ENCODE results near the gene SS18.

Gene SS18

GRCh38 chr18:26096852-26097251 is 6.4 kb upstream of the SS18 start:
- 100% methylated on average over 1 of the region's 1 CpG for WGBS
- no peak overlapping the region for H3K27ac ChIP-seq (ENCODE audit: low read length, poor library complexity, severe bottlenecking)
- H3K36me3 ChIP-seq (ENCODE audit: control insufficient read depth in 1 of 2, insufficient read depth in 2 of 2, low read depth in 1 of 2, low read length in 2 of 2): no peaks in the 10 kb centered on the region
- no peak overlapping the region for H2BK15ac ChIP-seq (ENCODE audit: low read depth, poor library complexity, severe bottlenecking)
- H3K4me1 ChIP-seq (ENCODE audit: control insufficient read depth, insufficient read depth, low read depth, low read length): no peaks in the 10 kb centered on the region
- no peaks in the 10 kb centered on the region for H3K9me3 ChIP-seq (ENCODE audit: control insufficient read depth, low read length)
- no peak overlapping the region for H3K14ac ChIP-seq (ENCODE audit: low read length in 2 of 2)
- no peak overlapping the region for H3K4ac ChIP-seq (ENCODE audit: low read depth in 1 of 2, low read length in 2 of 2)
- no peak overlapping the region for H3K9ac ChIP-seq (ENCODE audit: low read length)
- no peak overlapping the region for H4K91ac ChIP-seq (ENCODE audit: low read length)
- no peak for DNase-seq
- no peak overlapping the region for H3K4me3 ChIP-seq (ENCODE audit: insufficient read depth in 1 of 2, low read depth in 1 of 2, low read length in 2 of 2)
- no peak overlapping the region for H4K8ac ChIP-seq (ENCODE audit: low read length)
- no peak overlapping the region for H2BK120ac ChIP-seq (ENCODE audit: low read depth, low read length)
- no peak overlapping the region for H2BK12ac ChIP-seq (ENCODE audit: low read length in 2 of 2)
- no peak overlapping the region for H2AK5ac ChIP-seq (ENCODE audit: low read length, severe bottlenecking)
- H3K79me1 ChIP-seq (replicated peaks; ENCODE audit: low read length, poor library complexity, severe bottlenecking): no peaks in the 10 kb centered on the region
- no peak overlapping the region for H2BK5ac ChIP-seq (ENCODE audit: low read depth, low read length, poor library complexity, severe bottlenecking)
- no peak overlapping the region for H3K23ac ChIP-seq (ENCODE audit: low read length in 2 of 2)
- no peak overlapping the region for H3K18ac ChIP-seq (ENCODE audit: low read depth in 1 of 2, low read length in 2 of 2)
- H3K4me2 ChIP-seq (ENCODE audit: low read length, poor library complexity, severe bottlenecking): no peak overlapping the region
- H2AFZ ChIP-seq (ENCODE audit: low read depth, low read length): no peak overlapping the region
- H3K27me3 ChIP-seq (ENCODE audit: control insufficient read depth in 1 of 2, insufficient read depth in 1 of 2, low read length in 2 of 2): no peaks in the 10 kb centered on the region

GRCh38 chr18:26091047-26091630 is 726 bp upstream of the SS18 start:
- peaks cover 4 to 12% of the 10 kb centered on the region in 2 experiments for H3K36me3 ChIP-seq (ENCODE audit: control insufficient read depth in 1 of 2, insufficient read depth in 2 of 2, low read depth in 1 of 2, low read length in 2 of 2)
- no peak overlapping the region for H3K23ac ChIP-seq (ENCODE audit: low read length in 2 of 2)
- peak overlapping the region; percentile 97 for H3K9ac ChIP-seq (ENCODE audit: low read length)
- H2BK12ac ChIP-seq (ENCODE audit: low read length in 2 of 2): peak overlapping the region; percentile 23 to 89
- peak overlapping the region; percentile 19 to 98 for H3K4ac ChIP-seq (ENCODE audit: low read depth in 1 of 2, low read length in 2 of 2)
- H3K27me3 ChIP-seq (ENCODE audit: control insufficient read depth in 1 of 2, insufficient read depth in 1 of 2, low read length in 2 of 2): no peaks in the 10 kb centered on the region
- no peak overlapping the region for H2AK5ac ChIP-seq (ENCODE audit: low read length, severe bottlenecking)
- H3K4me1 ChIP-seq (ENCODE audit: control insufficient read depth, insufficient read depth, low read depth, low read length): no peaks in the 10 kb centered on the region
- H2BK120ac ChIP-seq (ENCODE audit: low read depth, low read length): peak overlapping the region; percentile 79
- H3K4me3 ChIP-seq (ENCODE audit: insufficient read depth in 1 of 2, low read depth in 1 of 2, low read length in 2 of 2): peak overlapping the region; percentile 94 to 95
- peak overlapping the region; percentile 69 for H2BK15ac ChIP-seq (ENCODE audit: low read depth, poor library complexity, severe bottlenecking)
- 2% methylated on average over 27 of the region's 29 CpGs for whole genome bisulfite sequencing
- H4K91ac ChIP-seq (ENCODE audit: low read length): peak overlapping the region; percentile 89
- H3K4me2 ChIP-seq (ENCODE audit: low read length, poor library complexity, severe bottlenecking): peak overlapping the region; percentile 73
- peak overlapping the region; percentile 41 to 96 for H3K18ac ChIP-seq (ENCODE audit: low read depth in 1 of 2, low read length in 2 of 2)
- no peaks in the 10 kb centered on the region for H3K9me3 ChIP-seq (ENCODE audit: control insufficient read depth, low read length)
- peak overlapping the region; percentile 69 for H2AFZ ChIP-seq (ENCODE audit: low read depth, low read length)
- H3K14ac ChIP-seq (ENCODE audit: low read length in 2 of 2): no peak overlapping the region
- H3K79me1 ChIP-seq (replicated peaks; ENCODE audit: low read length, poor library complexity, severe bottlenecking): no peaks in the 10 kb centered on the region
- peak overlapping the region; percentile 91 for H2BK5ac ChIP-seq (ENCODE audit: low read depth, low read length, poor library complexity, severe bottlenecking)
- peak overlapping the region; percentile 100 for H3K27ac ChIP-seq (ENCODE audit: low read length, poor library complexity, severe bottlenecking)
- H4K8ac ChIP-seq (ENCODE audit: low read length): peak overlapping the region; percentile 98
- DNase-seq: peak; percentile 92

- WGBS: 5% methylated on average over 24 of the region's 35 CpGs
- Histone ChIP-seq H3K4me1 (ENCODE audit: control insufficient read depth, insufficient read depth, low read depth, low read length) (no peaks in the 10 kb centered on the region), H3K27ac (ENCODE audit: low read length, poor library complexity, severe bottlenecking) (peak overlapping the region; percentile 40), H3K36me3 (ENCODE audit: control insufficient read depth in 1 of 2, insufficient read depth in 2 of 2, low read depth in 1 of 2, low read length in 2 of 2) (peaks cover 4 to 28% of the 10 kb centered on the region in 2 experiments), H3K27me3 (ENCODE audit: control insufficient read depth in 1 of 2, insufficient read depth in 1 of 2, low read length in 2 of 2) (no peaks in the 10 kb centered on the region), H4K91ac (ENCODE audit: low read length) (peak overlapping the region; percentile 50), H3K79me1 (replicated peaks; ENCODE audit: low read length, poor library complexity, severe bottlenecking) (no peaks in the 10 kb centered on the region), H2BK5ac (ENCODE audit: low read depth, low read length, poor library complexity, severe bottlenecking) (peak overlapping the region; percentile 99), H2AK5ac (ENCODE audit: low read length, severe bottlenecking) (no peak overlapping the region), H3K18ac (ENCODE audit: low read depth in 1 of 2, low read length in 2 of 2) (peak overlapping the region; percentile 99 to 100), H2BK15ac (ENCODE audit: low read depth, poor library complexity, severe bottlenecking) (peak overlapping the region; percentile 90), H3K9ac (ENCODE audit: low read length) (peak overlapping the region; percentile 97), H2BK120ac (ENCODE audit: low read depth, low read length) (peak overlapping the region; percentile 99), H2AFZ (ENCODE audit: low read depth, low read length) (no peak overlapping the region), H3K23ac (ENCODE audit: low read length in 2 of 2) (peak overlapping the region in 1 of 2 experiments; percentile 96), H3K14ac (ENCODE audit: low read length in 2 of 2) (peak overlapping the region; percentile 53 to 57), H3K4me3 (ENCODE audit: insufficient read depth in 1 of 2, low read depth in 1 of 2, low read length in 2 of 2) (peak overlapping the region; percentile 94 to 95), H4K8ac (ENCODE audit: low read length) (peak overlapping the region; percentile 99), H3K4ac (ENCODE audit: low read depth in 1 of 2, low read length in 2 of 2) (peak overlapping the region; percentile 64 to 100), H2BK12ac (ENCODE audit: low read length in 2 of 2) (no peak overlapping the region), H3K4me2 (ENCODE audit: low read length, poor library complexity, severe bottlenecking) (peak overlapping the region; percentile 73), H3K9me3 (ENCODE audit: control insufficient read depth, low read length) (no peaks in the 10 kb centered on the region)
- DNase-seq: peak; percentile 70
These were observed 902 bp downstream of the SS18 start for GRCh38 chr18:26089293-26090129.

GRCh38 chr18:26088487-26088886 is 1.9 kb downstream of the SS18 start:
- peaks cover 4 to 39% of the 10 kb centered on the region in 2 experiments for H3K36me3 ChIP-seq (ENCODE audit: control insufficient read depth in 1 of 2, insufficient read depth in 2 of 2, low read depth in 1 of 2, low read length in 2 of 2)
- H3K4me1 ChIP-seq (ENCODE audit: control insufficient read depth, insufficient read depth, low read depth, low read length): no peaks in the 10 kb centered on the region
- H2BK12ac ChIP-seq (ENCODE audit: low read length in 2 of 2): no peak overlapping the region
- H3K14ac ChIP-seq (ENCODE audit: low read length in 2 of 2): no peak overlapping the region
- H4K91ac ChIP-seq (ENCODE audit: low read length): no peak overlapping the region
- no peak overlapping the region for H3K18ac ChIP-seq (ENCODE audit: low read depth in 1 of 2, low read length in 2 of 2)
- no peaks in the 10 kb centered on the region for H3K9me3 ChIP-seq (ENCODE audit: control insufficient read depth, low read length)
- H4K8ac ChIP-seq (ENCODE audit: low read length): no peak overlapping the region
- H3K27me3 ChIP-seq (ENCODE audit: control insufficient read depth in 1 of 2, insufficient read depth in 1 of 2, low read length in 2 of 2): no peaks in the 10 kb centered on the region
- no peaks in the 10 kb centered on the region for H3K79me1 ChIP-seq (replicated peaks; ENCODE audit: low read length, poor library complexity, severe bottlenecking)
- H2BK5ac ChIP-seq (ENCODE audit: low read depth, low read length, poor library complexity, severe bottlenecking): no peak overlapping the region
- no peak overlapping the region for H2AK5ac ChIP-seq (ENCODE audit: low read length, severe bottlenecking)
- H2BK15ac ChIP-seq (ENCODE audit: low read depth, poor library complexity, severe bottlenecking): no peak overlapping the region
- H3K4me3 ChIP-seq (ENCODE audit: insufficient read depth in 1 of 2, low read depth in 1 of 2, low read length in 2 of 2): peak overlapping the region in 1 of 2 experiments; percentile 94
- H3K27ac ChIP-seq (ENCODE audit: low read length, poor library complexity, severe bottlenecking): no peak overlapping the region
- DNase-seq: no peak
- no peak overlapping the region for H3K23ac ChIP-seq (ENCODE audit: low read length in 2 of 2)
- H2AFZ ChIP-seq (ENCODE audit: low read depth, low read length): no peak overlapping the region
- H3K9ac ChIP-seq (ENCODE audit: low read length): peak overlapping the region; percentile 97
- peak overlapping the region; percentile 74 for H3K4me2 ChIP-seq (ENCODE audit: low read length, poor library complexity, severe bottlenecking)
- no peak overlapping the region for H2BK120ac ChIP-seq (ENCODE audit: low read depth, low read length)
- 66% methylated on average over 2 of the region's 3 CpGs for WGBS
- H3K4ac ChIP-seq (ENCODE audit: low read depth in 1 of 2, low read length in 2 of 2): no peak overlapping the region

All from mesenchymal stem cell (in vitro differentiated cells and primary cell).